Activated T-cell treated with anti-CD3 and anti-CD28 coated beads, Interleukin-2, amount 50 U/mL, for 4 hours (primary cell): ENCODE data around the gene CRACR2A. TPM values are rescaled to one million over a fixed set of nuclear protein-coding genes. Genes with fewer than 3 reads are reported as not detected.

Experiments
- ATAC-seq, 2 donors: fragments of 200-7000 bp; cut with Tn5 transposase; one replicate each; pipeline ENCODE4 v1.10.0; 2021
- DNase-seq: peaks from one replicate; pipeline ENCODE4 v3.0.0-alpha.2; 2020
- H3K27me3 Mint-ChIP-seq: one replicate; pipeline ENCODE4 v1.8.0; 2021; ENCODE audit warnings: low read depth, mixed read lengths
- H3K36me3 Mint-ChIP-seq: one replicate; pipeline ENCODE4 v1.8.0; 2022; ENCODE audit warnings: mixed read lengths; ENCODE audit not compliant: insufficient read depth
- H3K4me1 Mint-ChIP-seq: one replicate; pipeline ENCODE4 v1.8.0; 2021; ENCODE audit warnings: low read depth, mixed read lengths
- H3K4me3 Mint-ChIP-seq: one replicate; pipeline ENCODE4 v1.8.0; 2021; ENCODE audit warnings: mild to moderate bottlenecking, moderate library complexity, mixed read lengths
- H3K9me3 Mint-ChIP-seq: one replicate; pipeline ENCODE4 v1.8.0; 2021; ENCODE audit warnings: mixed read lengths
- total RNA-seq, 3 donors: library from RNA; stranded (reverse); gene quantifications; one replicate each; pipeline ENCODE4 v1.2.1, GENCODE V29; 2021

Gene CRACR2A
- total RNA-seq, 3 donors from 2014 or later: 31.8 to 48.0 (median 46.2) TPM

GRCh38 chr12:3596703-3597415, 156.1 kb downstream of the CRACR2A start:
- H3K9me3 Mint-ChIP-seq: no peaks in the 10 kb centered on the region
- peaks cover 3% of the 10 kb centered on the region for H3K27me3 Mint-ChIP-seq
- H3K4me3 Mint-ChIP-seq: no peak overlapping the region
- H3K4me1 Mint-ChIP-seq: no peaks in the 10 kb centered on the region
- no peak for DNase-seq
- ATAC-seq: no peak
- H3K36me3 Mint-ChIP-seq: no peaks in the 10 kb centered on the region

- no peak overlapping the region for H3K4me3 Mint-ChIP-seq
- no peaks in the 10 kb centered on the region for H3K36me3 Mint-ChIP-seq
- DNase-seq: no peak
- ATAC-seq: no peak
- no peaks in the 10 kb centered on the region for H3K4me1 Mint-ChIP-seq
- peaks cover 6% of the 10 kb centered on the region for H3K27me3 Mint-ChIP-seq
- no peaks in the 10 kb centered on the region for H3K9me3 Mint-ChIP-seq
Measured at GRCh38 chr12:3595721-3596120, 157.2 kb downstream of the CRACR2A start.

GRCh38 chr12:3594966-3595365, 157.9 kb downstream of the CRACR2A start:
- H3K9me3 Mint-ChIP-seq: no peaks in the 10 kb centered on the region
- no peaks in the 10 kb centered on the region for H3K36me3 Mint-ChIP-seq
- H3K4me1 Mint-ChIP-seq: no peaks in the 10 kb centered on the region
- no peak overlapping the region for H3K4me3 Mint-ChIP-seq
- DNase-seq (no peak), ATAC-seq (no peak)
- peaks cover 10% of the 10 kb centered on the region for H3K27me3 Mint-ChIP-seq

- H3K4me3 Mint-ChIP-seq: no peak overlapping the region
- DNase-seq (no peak), ATAC-seq (no peak)
- H3K4me1 Mint-ChIP-seq: no peaks in the 10 kb centered on the region
- H3K27me3 Mint-ChIP-seq: peaks cover 14% of the 10 kb centered on the region
- H3K36me3 Mint-ChIP-seq: no peaks in the 10 kb centered on the region
- H3K9me3 Mint-ChIP-seq: no peaks in the 10 kb centered on the region
Measured at GRCh38 chr12:3593906-3594483, 158.9 kb downstream of the CRACR2A start.

- DNase-seq (no peak), ATAC-seq (no peak)
- Mint-ChIP-seq H3K9me3 (no peaks in the 10 kb centered on the region), H3K4me3 (no peak overlapping the region), H3K4me1 (no peaks in the 10 kb centered on the region), H3K36me3 (no peaks in the 10 kb centered on the region), H3K27me3 (peaks cover 19% of the 10 kb centered on the region)
Measured at GRCh38 chr12:3592856-3593625, 159.9 kb downstream of the CRACR2A start.

GRCh38 chr12:3589745-3590144, 163.2 kb downstream of the CRACR2A start:
- ATAC-seq (no peak), DNase-seq (no peak)
- H3K4me3 Mint-ChIP-seq: no peak overlapping the region
- peaks cover 28% of the 10 kb centered on the region for H3K27me3 Mint-ChIP-seq
- no peaks in the 10 kb centered on the region for H3K36me3 Mint-ChIP-seq
- no peaks in the 10 kb centered on the region for H3K9me3 Mint-ChIP-seq
- no peaks in the 10 kb centered on the region for H3K4me1 Mint-ChIP-seq

GRCh38 chr12:3587402-3588013, 165.4 kb downstream of the CRACR2A start:
- no peak overlapping the region for H3K4me3 Mint-ChIP-seq
- no peaks in the 10 kb centered on the region for H3K36me3 Mint-ChIP-seq
- ATAC-seq (no peak), DNase-seq (no peak)
- H3K9me3 Mint-ChIP-seq: peaks cover 4% of the 10 kb centered on the region
- H3K4me1 Mint-ChIP-seq: no peaks in the 10 kb centered on the region
- peaks cover 28% of the 10 kb centered on the region for H3K27me3 Mint-ChIP-seq

GRCh38 chr12:3583656-3584334, 169.1 kb downstream of the CRACR2A start:
- Mint-ChIP-seq H3K9me3 (peaks cover 4% of the 10 kb centered on the region), H3K27me3 (peaks cover 23% of the 10 kb centered on the region), H3K36me3 (no peaks in the 10 kb centered on the region), H3K4me3 (no peak overlapping the region), H3K4me1 (no peaks in the 10 kb centered on the region)
- ATAC-seq (no peak), DNase-seq (no peak)

- ATAC-seq: no peak
- no peaks in the 10 kb centered on the region for H3K36me3 Mint-ChIP-seq
- H3K4me3 Mint-ChIP-seq: no peak overlapping the region
- H3K27me3 Mint-ChIP-seq: peaks cover 11% of the 10 kb centered on the region
- no peak for DNase-seq
- no peaks in the 10 kb centered on the region for H3K4me1 Mint-ChIP-seq
- peaks cover 4% of the 10 kb centered on the region for H3K9me3 Mint-ChIP-seq
Measured at GRCh38 chr12:3580094-3580749, 172.7 kb downstream of the CRACR2A start.

- DNase-seq (no peak), ATAC-seq (no peak)
- Mint-ChIP-seq H3K9me3 (peaks cover 4% of the 10 kb centered on the region), H3K36me3 (no peaks in the 10 kb centered on the region), H3K4me1 (no peaks in the 10 kb centered on the region), H3K4me3 (no peak overlapping the region), H3K27me3 (peaks cover 11% of the 10 kb centered on the region)
Measured at GRCh38 chr12:3579446-3580093, 173.3 kb downstream of the CRACR2A start.

- H3K9me3 Mint-ChIP-seq: no peaks in the 10 kb centered on the region
- ATAC-seq (no peak), DNase-seq (no peak)
- no peaks in the 10 kb centered on the region for H3K36me3 Mint-ChIP-seq
- no peak overlapping the region for H3K4me3 Mint-ChIP-seq
- peaks cover 9% of the 10 kb centered on the region for H3K27me3 Mint-ChIP-seq
- no peaks in the 10 kb centered on the region for H3K4me1 Mint-ChIP-seq
Measured at GRCh38 chr12:3578557-3578956, 174.4 kb downstream of the CRACR2A start.

GRCh38 chr12:3576891-3577290, 176.0 kb downstream of the CRACR2A start:
- H3K4me1 Mint-ChIP-seq: no peaks in the 10 kb centered on the region
- H3K36me3 Mint-ChIP-seq: no peaks in the 10 kb centered on the region
- no peaks in the 10 kb centered on the region for H3K9me3 Mint-ChIP-seq
- H3K4me3 Mint-ChIP-seq: no peak overlapping the region
- ATAC-seq (no peak), DNase-seq (no peak)
- H3K27me3 Mint-ChIP-seq: peaks cover 7% of the 10 kb centered on the region

GRCh38 chr12:3574986-3575385, 177.9 kb downstream of the CRACR2A start:
- no peak for ATAC-seq
- no peak overlapping the region for H3K4me3 Mint-ChIP-seq
- no peaks in the 10 kb centered on the region for H3K9me3 Mint-ChIP-seq
- H3K36me3 Mint-ChIP-seq: no peaks in the 10 kb centered on the region
- peaks cover 7% of the 10 kb centered on the region for H3K27me3 Mint-ChIP-seq
- DNase-seq: no peak
- no peaks in the 10 kb centered on the region for H3K4me1 Mint-ChIP-seq
